Measurements from ENCODE around the gene TRAF1. TPM values are rescaled to one million over a fixed set of nuclear protein-coding genes. Genes with fewer than 3 reads are reported as not detected.
A peak's percentile ranks its signal among the peaks of the same experiment; 100 is the strongest.

TRAF1 gene
- total RNA-seq, 2 experiments from 2014 or later: 59.6 to 114 TPM

DNA sequence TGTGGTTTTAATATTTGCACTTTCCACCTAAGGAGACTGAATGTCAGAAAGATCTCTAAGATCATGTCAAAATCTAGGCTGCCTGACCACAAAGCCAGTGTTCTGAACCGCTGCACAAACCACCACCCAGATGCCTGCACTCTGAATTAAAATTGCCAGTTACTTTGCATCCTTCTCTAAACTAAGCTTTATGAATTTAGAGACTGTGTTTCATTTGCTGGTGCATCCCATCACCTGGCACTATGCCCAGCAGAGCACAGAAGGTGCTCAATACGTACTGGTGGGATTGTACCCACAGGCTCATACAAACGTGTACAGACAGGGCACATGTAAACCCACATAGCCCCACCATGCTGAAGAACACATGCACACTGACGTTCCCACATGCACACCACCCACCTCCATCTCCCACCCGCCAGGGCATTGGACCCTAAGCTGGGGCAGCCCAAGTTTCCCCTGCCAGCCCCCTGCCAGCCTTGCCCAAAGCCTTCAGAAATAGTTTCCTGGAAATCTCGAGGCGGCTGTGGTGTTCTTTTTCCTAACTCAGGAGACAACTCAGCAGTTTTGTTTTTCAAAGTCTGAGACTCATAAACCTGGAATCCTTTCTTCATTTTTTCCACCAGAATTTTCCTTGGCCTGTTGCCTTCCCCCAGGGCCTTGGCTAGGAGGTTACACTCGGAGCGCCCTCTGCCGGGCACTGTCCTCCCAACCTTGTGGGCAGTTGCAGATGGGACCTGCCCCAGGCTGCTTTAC lies 9.6 kb upstream of the TRAF1 start:
- Mint-ChIP-seq H3K27me3 (peaks cover 2% of the 10 kb centered on the region), H3K36me3 (no peaks in the 10 kb centered on the region), H3K9me3 (ENCODE audit: low read depth) (no peaks in the 10 kb centered on the region), H3K27ac (peak overlapping the region; percentile 87), H3K4me1 (peaks cover 57% of the 10 kb centered on the region), H3K4me3 (peak overlapping the region; percentile 31)
- DNase-seq (peak; percentile 93), ATAC-seq (peak; percentile 75)
- CTCF ChIA-PET: interaction anchor here (0.5 to 4.2 kb wide), 32 partner anchors 9 to 219 kb away, joined by 3 to 42 read pairs (median 5); partner anchors contain the start of gene TRAF1

DNA sequence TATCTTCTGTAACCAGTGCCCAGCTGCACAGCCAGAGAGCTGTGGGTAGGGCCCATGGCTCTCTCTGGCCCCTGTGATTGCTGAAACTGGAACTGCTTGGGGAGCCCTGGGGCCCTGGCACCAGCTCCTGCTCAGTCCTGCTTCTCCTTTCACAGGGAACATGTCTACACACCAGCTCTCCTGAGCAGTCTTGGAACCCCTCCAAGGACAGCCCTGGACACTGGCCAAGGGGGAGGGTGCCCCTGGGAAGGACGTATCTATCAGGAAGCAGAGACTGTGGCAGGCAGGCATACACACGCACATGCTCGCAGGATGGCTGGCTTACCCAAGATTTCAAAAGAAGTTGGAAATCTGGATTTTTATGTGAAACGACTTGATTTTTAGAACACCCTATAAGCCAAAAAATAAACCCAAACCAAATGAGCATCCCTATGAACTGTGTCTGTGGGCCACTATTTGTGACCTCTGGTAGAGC lies 8.8 kb upstream of the TRAF1 start:
- no peak for DNase-seq
- peak overlapping the region; percentile 87 for H3K27ac Mint-ChIP-seq
- H3K9me3 Mint-ChIP-seq (ENCODE audit: low read depth): no peaks in the 10 kb centered on the region
- H3K36me3 Mint-ChIP-seq: no peaks in the 10 kb centered on the region
- CTCF ChIA-PET: interaction anchor here (0.5 to 4.2 kb wide), 17 partner anchors 8 to 180 kb away, joined by 3 to 42 read pairs (median 7); partner anchors contain the start of gene TRAF1
- peaks cover 61% of the 10 kb centered on the region for H3K4me1 Mint-ChIP-seq
- no peak for ATAC-seq
- H3K4me3 Mint-ChIP-seq: peak overlapping the region; percentile 31
- no peaks in the 10 kb centered on the region for H3K27me3 Mint-ChIP-seq

DNA sequence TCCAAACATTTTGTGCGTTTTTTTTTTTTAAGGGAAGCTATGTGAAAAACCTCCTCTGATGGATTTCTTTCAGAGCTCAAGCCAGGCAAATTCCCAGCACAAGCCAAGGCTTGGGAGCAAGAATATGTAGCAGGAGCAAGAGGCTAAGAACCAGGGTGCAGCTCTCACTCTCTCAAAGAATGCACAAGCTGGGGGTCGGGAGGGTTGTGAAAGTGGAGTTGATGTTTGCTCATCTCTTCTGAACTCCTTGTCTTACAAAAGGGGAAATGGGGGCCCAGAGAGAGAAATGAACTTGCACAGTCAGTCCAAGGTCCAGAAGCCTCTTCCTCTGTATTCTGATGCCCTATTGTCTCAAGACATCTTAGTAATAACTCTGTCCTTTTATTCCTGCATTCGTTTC lies 7.7 kb upstream of the TRAF1 start:
- peak overlapping the region; percentile 77 for H3K27ac Mint-ChIP-seq
- DNase-seq (no peak), ATAC-seq (no peak)
- H3K27me3 Mint-ChIP-seq: no peaks in the 10 kb centered on the region
- CTCF ChIA-PET: interaction anchor here (1.2 to 4.2 kb wide), 13 partner anchors 9 to 178 kb away, joined by 3 to 42 read pairs (median 5); partner anchors contain the start of gene FBXW2
- H3K4me3 Mint-ChIP-seq: no peak overlapping the region
- peaks cover 73% of the 10 kb centered on the region for H3K4me1 Mint-ChIP-seq
- no peaks in the 10 kb centered on the region for H3K36me3 Mint-ChIP-seq
- H3K9me3 Mint-ChIP-seq (ENCODE audit: low read depth): no peaks in the 10 kb centered on the region

DNA sequence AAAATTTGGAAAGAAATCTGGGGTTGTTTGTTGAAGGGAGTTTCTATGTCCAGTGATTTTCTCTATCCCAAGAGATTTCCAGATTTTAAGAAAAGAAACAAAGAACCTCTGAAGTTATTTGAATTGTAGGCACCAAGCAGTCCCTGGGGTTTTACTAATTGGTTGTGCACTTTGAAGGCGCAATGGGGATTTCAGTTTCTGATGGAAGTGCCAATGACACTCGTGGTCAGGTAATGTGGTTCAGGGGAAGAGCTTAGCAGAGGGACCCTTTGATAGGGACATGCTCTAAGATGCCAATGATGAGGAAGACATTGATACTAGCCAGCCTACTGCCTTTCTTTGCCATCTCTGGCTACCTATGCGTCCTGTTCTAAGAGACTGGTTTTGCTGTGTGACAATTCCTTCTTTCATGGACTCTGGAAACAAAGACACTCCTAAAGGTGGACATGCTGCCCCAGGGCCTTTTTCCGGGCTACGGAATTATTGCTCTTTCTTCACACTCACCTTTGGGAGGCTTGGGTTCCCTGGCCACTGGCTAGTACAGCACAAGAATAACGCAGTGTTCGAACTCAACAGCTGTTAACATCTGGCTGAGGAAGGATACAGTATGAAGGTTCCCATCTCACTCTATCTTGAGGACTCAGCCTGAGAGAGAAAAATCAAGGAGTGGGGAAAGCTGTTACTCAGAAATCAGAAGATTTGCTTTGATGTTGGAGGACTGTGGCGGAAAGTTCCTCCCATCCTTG lies 6.9 kb upstream of the TRAF1 start:
- no peaks in the 10 kb centered on the region for H3K27me3 Mint-ChIP-seq
- CTCF ChIA-PET: interaction anchor here (0.9 to 4.2 kb wide), 12 partner anchors 8 to 178 kb away, joined by 3 to 42 read pairs (median 5); partner anchors contain the start of gene FBXW2
- peaks cover 74% of the 10 kb centered on the region for H3K4me1 Mint-ChIP-seq
- peak overlapping the region; percentile 77 for H3K27ac Mint-ChIP-seq
- ATAC-seq (no peak), DNase-seq (no peak)
- no peaks in the 10 kb centered on the region for H3K9me3 Mint-ChIP-seq (ENCODE audit: low read depth)
- no peaks in the 10 kb centered on the region for H3K36me3 Mint-ChIP-seq
- no peak overlapping the region for H3K4me3 Mint-ChIP-seq

DNA sequence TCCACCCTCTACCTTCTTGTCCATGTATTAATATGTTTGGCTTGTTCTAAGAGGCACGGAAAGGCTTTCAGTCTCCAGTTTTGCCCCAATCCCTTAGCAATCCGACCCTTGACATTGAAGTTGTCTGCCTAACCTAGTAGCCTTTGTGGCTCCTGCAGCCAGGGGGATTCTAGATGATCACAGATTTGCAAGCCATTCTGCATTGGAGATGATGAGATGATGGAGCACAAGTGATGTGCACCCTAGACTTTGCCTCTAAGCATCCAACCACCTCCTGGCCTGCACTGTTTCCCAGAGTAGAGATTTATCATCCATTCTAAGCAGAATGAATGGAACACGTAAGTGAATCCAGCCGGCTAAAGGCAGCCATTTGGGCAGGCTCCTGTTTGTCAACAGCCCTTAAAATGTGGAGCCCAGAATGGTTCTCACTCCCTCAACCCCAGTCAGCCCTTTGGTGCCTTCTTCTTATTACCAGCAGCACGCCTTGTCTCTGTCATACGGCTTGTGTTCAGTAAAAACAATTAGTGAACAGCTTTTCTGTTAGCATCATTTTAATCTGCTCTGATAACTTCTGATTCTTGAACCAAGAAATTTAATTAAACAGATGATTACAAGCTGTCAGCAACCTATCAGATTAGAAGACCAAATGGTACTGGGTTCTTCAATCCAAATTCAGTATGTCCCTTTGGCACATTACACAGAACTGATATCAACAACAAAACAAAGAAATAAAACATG lies 5.7 kb upstream of the TRAF1 start:
- Mint-ChIP-seq H3K4me3 (peak overlapping the region; percentile 73), H3K4me1 (peaks cover 85% of the 10 kb centered on the region), H3K27ac (peak overlapping the region; percentile 100), H3K36me3 (peaks cover 2% of the 10 kb centered on the region), H3K9me3 (ENCODE audit: low read depth) (no peaks in the 10 kb centered on the region), H3K27me3 (no peaks in the 10 kb centered on the region)
- CTCF ChIA-PET: interaction anchor here (0.9 to 2.7 kb wide), 11 partner anchors 10 to 176 kb away, joined by 3 to 14 read pairs (median 4); partner anchors contain the start of genes FBXW2 and PHF19
- DNase-seq (no peak), ATAC-seq (no peak)

DNA sequence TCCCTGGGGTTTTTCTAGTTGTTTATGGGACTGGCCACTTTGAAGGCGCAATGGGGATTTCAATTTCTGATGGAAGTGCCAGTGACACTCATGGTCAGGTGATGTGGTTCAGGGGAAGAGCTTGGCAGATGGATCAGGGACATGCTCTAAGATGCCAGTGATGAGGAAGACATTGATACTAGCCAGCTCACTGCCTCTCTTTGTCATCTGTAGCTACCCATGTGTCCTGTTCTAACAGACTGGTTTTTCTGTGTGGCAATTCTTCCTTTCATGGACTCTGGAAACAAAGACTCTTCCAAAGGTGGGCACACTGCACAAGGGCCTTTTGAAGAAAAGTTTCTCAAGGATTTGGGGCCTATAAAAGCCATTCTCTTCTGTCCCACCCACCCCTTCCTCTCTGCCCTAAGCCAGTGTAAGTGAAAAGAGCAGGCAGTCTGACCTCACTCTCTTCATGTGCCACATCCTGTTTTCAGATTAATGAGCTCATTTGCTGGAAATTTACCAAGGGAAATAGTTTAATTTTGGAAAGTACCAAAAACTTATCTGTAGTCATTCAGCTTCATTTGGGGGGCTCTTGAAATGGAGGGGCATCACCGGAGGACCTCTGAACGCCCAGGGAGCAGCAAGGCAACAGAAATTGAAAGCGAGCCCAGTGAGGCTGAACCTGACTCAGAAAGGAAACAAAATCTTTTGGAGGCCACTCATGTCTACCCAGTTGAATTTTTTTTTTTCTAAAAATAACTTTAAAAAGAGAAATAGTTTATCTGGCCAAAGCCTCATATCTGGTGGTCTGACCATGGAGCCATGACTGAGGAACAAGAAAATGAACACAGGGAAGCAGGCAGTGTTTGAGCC lies 4.9 kb upstream of the TRAF1 start:
- Mint-ChIP-seq H3K36me3 (peaks cover 2% of the 10 kb centered on the region), H3K27ac (peak overlapping the region; percentile 100), H3K4me1 (peaks cover 87% of the 10 kb centered on the region), H3K27me3 (no peaks in the 10 kb centered on the region), H3K4me3 (peak overlapping the region; percentile 73), H3K9me3 (ENCODE audit: low read depth) (no peaks in the 10 kb centered on the region)
- DNase-seq (peak; percentile 78), ATAC-seq (peak; percentile 46)
- CTCF ChIA-PET: interaction anchor here (0.9 to 2.7 kb wide), 10 partner anchors 10 to 175 kb away, joined by 3 to 14 read pairs (median 4); partner anchors contain the start of genes FBXW2 and PHF19

DNA sequence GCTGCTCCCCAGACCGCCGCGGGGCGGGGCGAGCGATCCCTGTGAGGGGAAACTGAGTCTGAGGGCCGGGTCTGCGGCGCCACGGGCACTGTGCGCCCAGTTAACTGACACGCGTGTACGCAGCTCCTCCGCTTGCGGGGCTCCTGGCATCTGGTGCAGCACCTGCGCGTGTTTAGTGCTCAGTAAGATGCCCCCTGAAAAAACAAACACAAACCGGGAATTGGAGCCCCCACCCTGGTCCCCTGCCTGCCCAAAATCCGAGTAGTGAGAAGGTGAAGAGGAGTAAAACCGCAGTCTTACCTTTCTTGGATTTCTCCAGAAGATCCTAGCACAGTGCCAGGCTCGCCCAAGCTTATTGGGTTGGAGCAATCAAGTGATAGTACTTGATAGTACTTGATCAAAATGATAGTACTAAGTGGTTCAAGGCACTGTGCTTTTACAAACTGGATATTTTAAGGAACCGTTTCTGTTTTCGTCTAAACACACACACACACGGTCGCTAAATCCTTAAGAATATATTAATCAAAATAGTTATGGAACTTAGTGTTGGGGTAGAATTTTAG lies 2.7 kb upstream of the TRAF1 start:
- Mint-ChIP-seq H3K36me3 (peaks cover 17% of the 10 kb centered on the region), H3K27me3 (no peaks in the 10 kb centered on the region), H3K9me3 (ENCODE audit: low read depth) (no peaks in the 10 kb centered on the region), H3K4me1 (peaks cover 77% of the 10 kb centered on the region), H3K4me3 (peak overlapping the region; percentile 70), H3K27ac (peak overlapping the region; percentile 94)
- CTCF ChIA-PET: interaction anchor here (0.7 to 2.2 kb wide), 6 partner anchors 9 to 60 kb away, joined by 3 to 11 read pairs (median 5); partner anchors contain the start of gene PHF19
- DNase-seq (no peak), ATAC-seq (no peak)

DNA sequence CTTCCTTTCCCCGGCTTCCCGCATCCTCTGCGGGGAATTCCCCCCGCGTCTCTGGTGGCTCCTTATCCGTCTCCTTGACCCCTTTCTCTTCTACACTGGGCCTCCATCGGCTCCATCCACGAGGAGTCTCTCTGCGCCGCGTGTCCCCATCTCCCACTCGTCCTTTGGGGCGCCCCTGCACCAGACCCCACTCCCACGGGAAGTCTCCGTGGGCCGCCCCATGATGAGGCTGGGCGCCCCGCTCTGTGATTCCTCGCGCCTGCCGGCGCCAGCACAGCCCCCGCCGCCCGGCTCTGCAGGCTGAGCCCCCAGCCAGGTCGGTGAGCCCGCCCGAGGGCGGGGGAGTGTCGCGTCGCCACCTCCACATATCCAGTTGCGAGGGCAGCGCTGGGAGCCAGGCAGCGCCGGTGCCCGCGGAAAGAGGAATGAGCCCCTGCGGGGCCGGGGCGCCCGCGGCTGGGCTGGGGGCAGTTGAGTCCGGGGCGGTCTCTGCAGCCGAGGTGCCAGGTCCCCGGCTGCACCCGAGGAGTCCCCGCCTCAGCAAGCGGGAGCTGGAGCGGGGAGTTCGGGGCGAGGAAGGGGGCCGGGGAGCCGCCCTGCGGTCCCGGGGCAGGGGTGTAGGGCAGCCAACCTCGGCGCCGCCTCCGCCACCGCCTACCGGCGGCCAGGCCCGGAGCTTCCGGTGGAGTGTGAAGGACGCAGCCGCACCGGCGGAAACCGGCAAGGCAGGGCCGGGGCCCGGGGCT lies 2.1 kb upstream of the TRAF1 start:
- Mint-ChIP-seq H3K9me3 (ENCODE audit: low read depth) (no peaks in the 10 kb centered on the region), H3K27me3 (no peaks in the 10 kb centered on the region), H3K27ac (peak overlapping the region; percentile 100), H3K4me3 (peak overlapping the region; percentile 92), H3K4me1 (peaks cover 77% of the 10 kb centered on the region), H3K36me3 (peaks cover 24% of the 10 kb centered on the region)
- ATAC-seq (peak; percentile 45), DNase-seq (peak; percentile 87)
- CTCF ChIA-PET: interaction anchor here (0.7 to 2.2 kb wide), 6 partner anchors 9 to 59 kb away, joined by 3 to 11 read pairs (median 5); partner anchors contain the start of gene PHF19

DNA sequence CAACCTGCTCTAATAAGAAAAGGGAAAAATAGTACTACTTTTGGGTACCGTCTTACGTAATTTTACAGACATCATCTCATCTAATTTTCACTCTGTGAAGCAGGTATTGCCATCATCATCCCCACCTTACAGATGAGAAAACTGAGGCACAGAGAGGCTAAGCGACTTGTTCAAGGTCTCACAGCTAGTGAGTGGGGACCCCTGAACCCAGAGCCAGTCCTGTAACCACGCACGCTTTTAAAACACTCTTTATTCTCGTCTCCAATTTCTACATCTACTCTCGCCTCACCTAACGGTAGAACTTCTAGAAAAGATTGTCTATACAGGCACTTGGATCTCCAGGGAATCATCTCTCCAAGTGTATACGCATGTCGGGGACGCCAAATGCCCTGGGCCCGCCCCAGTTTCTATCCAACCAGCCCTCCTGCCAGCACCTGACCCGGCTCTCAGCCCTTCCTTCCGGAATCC lies 1.5 kb upstream of the TRAF1 start:
- no peak for ATAC-seq
- no peak for DNase-seq
- Mint-ChIP-seq H3K4me1 (peaks cover 77% of the 10 kb centered on the region), H3K27me3 (no peaks in the 10 kb centered on the region), H3K36me3 (peaks cover 30% of the 10 kb centered on the region), H3K4me3 (peak overlapping the region; percentile 92), H3K9me3 (ENCODE audit: low read depth) (no peaks in the 10 kb centered on the region), H3K27ac (peak overlapping the region; percentile 100)
- CTCF ChIA-PET: interaction anchor here (1.2 to 4.1 kb wide), 8 partner anchors 8 to 59 kb away, joined by 3 to 22 read pairs (median 10); partner anchors contain the start of gene PHF19

DNA sequence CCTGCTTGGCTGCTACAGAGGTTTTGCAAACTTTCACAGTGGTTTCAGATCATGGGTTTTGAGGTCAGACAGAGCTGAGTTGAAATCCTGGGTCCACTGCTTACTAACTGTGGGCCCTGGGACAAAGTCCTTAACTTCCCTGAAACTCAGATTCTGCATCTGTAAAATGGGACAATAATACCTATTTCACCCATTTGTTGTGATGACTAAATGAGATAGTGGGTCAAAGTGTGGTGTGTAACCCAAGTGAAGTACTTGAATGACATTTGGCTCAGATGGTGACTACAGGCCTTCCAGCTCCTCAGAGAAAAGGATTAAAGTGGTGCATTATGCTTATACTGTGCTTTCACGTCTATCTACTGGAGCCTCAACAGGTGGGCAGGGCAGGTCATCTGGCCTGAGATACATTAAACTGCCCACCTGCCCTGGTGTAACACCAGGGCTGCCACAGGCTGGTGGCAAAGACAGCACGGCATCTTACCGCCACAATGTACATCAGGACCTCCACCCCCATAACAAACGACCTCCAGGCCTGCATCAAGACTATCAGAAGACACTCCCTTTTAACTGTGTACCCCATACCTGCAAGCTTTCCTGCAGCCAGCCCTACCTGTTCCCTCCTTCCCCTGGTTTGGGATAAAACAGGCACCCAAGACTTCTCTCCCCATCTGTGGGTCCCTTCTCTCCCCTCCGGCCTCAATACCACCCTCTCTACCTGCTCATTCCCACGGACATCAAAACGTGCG lies 846 bp upstream of the TRAF1 start:
- no peaks in the 10 kb centered on the region for H3K9me3 Mint-ChIP-seq (ENCODE audit: low read depth)
- H3K36me3 Mint-ChIP-seq: peaks cover 36% of the 10 kb centered on the region
- H3K27me3 Mint-ChIP-seq: no peaks in the 10 kb centered on the region
- H3K4me1 Mint-ChIP-seq: peaks cover 77% of the 10 kb centered on the region
- peak overlapping the region; percentile 92 for H3K4me3 Mint-ChIP-seq
- DNase-seq: no peak
- no peak for ATAC-seq
- CTCF ChIA-PET: interaction anchor here (0.8 to 4.1 kb wide), 10 partner anchors 9 to 58 kb away, joined by 3 to 22 read pairs (median 8); partner anchors contain the start of gene PHF19
- H3K27ac Mint-ChIP-seq: peak overlapping the region; percentile 100

All from activated CD8-positive, alpha-beta memory T cell treated with anti-CD3 and anti-CD28 coated beads, Interleukin-2, amount 10 ng/mL, durations not matched to agents 7 days and 5 days (primary cell).